ENCODE measurements around the gene EYS.
"Not testable (repeated sequence)": the region's sequence is repeated elsewhere in the genome, so short reads cannot be mapped to it uniquely, and the experiment has no call there.

EYS gene

DNA sequence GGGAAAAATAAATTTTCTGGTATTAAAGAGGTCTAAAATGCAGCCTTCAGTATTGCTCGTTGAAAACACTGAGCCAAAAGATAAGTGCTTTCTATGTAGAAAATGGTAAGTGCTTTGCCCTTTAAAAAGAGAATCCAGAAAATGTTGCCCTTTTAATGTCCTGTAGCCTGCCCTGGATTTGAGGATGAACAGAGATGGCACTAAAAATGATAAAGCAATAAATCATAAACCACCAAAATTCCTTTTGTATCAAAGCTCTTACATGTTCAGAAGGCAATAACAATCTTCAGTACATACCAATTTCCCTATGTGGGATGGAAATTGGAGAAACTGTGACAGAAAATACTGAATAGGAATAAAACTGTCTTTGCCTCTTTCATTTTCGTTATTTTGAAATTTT, 1665.7 kb downstream of the EYS start:
- DNase-seq (ENCODE audit: low read depth): no peak

DNA sequence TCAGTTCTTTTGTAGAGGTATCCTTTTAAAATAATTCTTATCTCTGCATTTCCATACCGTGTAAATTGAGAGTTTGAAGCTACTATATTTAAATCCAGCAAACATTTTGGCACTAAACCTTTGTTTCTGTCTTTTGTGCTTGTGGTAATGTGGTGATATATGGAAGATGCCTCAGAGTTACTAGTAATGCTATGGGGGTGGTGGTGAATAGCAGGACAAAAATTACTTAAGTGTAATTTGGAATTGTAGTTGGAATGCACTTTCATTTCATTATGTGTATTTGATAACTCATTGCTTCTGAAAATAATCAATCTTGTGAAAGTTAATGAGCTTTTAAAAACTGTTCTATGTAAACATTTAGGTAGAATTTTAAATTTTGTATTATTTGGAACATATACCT, 1666.9 kb downstream of the EYS start:
- DNase-seq (ENCODE audit: low read depth): no peak

DNA sequence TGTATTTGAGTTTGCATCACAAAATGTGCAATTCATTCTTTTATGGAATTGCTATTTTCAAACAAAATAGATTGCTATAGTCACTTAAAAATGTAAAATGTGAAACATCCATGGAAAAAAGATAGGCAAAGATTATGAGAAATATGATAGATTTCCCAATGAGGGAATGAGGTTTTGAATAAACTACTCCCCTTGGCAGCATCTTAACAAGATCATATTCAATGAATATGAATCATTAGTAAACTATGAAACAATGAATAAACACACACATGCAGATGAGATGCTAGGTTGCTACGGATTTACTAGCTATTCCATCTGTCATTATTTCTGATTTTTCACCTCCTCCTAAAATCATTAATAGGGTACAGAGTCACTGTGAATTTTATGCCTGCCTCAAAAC, 1669.6 kb downstream of the EYS start:
- DNase-seq (ENCODE audit: low read depth): no peak

DNA sequence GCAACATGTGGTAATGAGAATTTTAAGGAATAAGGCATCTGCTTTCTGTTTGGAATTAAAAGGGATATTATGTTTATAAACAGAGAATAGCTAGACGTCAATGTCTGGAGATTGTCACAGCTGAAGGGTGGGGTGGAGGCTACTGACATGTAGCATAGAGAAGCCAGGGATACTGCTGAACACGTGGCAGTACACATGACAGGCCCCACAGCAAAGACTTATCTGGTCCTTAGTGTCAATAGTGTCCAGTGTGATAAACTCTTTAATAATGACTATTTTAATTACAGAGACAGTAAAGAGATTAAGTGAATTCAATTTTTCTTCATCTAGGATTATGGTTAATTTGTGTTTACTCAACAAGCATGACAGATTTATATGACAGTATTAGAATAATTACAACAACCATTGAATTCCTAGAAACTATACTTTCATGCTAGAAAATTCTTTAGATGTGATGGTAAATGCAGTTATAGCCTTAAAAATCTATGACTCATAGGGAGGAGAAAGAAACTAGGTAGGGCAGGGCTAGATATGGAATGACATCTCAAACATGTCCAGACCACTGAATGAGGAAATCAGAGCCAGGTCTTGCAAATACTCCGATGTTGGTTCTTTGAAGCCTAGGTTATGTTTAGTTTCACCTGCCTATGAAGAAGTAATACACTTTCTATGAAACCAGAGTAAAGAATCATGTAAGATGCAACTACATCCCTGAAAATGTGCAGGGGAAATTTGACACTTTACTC, 1671.9 kb downstream of the EYS start:
- DNase-seq (ENCODE audit: low read depth): peak; percentile 5

DNA sequence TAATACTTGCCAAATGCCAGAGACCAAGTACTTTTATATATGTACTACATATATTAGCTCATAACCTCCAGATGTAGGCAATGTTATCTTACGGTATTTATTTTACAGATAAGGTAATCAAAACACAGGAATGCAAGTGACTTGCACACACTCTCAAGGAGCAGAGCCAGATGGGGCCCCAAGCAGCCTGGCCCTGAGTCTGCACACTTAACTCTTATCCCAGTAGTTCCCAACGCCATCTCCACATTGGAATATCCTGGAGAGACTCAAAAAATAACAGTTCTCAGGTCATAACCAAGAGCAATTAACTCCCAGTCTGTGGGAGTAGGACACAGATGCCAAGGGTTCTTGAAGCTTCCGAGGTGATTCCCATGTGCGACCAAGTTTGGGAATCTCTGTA, 1672.7 kb downstream of the EYS start:
- no peak for DNase-seq (ENCODE audit: low read depth)

DNA sequence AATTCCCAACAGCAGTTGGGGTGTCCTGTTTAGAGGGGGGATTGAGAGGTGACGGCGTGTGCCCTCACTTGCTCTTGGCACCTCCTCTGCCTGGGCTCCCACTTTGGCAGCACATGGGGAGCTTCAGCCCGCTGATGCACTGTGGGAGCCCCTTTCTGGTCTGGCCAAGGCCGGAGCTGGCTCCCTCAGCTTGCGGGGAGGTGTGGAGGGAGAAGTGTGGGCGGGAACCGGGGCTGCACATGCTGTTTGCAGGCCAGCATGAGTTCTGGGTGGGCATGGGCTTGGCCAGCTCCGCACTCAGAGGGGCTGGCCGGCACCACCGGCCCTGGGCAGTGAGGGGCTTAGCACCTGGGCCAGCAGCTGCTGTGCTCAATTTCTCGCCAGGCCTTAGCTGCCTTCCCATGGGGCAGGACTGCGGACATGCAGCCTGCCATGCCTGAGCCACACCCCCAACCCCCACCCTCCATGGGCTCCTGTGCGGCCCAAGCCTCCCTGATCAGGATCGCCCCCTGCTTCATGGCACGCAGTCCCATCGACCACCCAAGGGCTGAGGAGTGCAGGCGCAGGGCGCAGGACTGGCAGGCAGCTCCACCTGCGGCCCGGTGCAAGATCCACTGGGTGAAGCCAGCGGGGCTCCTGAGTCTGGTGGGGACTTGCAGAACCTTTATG, 1675.9 kb downstream of the EYS start:
- DNase-seq (ENCODE audit: low read depth): not testable (repeated sequence)

DNA sequence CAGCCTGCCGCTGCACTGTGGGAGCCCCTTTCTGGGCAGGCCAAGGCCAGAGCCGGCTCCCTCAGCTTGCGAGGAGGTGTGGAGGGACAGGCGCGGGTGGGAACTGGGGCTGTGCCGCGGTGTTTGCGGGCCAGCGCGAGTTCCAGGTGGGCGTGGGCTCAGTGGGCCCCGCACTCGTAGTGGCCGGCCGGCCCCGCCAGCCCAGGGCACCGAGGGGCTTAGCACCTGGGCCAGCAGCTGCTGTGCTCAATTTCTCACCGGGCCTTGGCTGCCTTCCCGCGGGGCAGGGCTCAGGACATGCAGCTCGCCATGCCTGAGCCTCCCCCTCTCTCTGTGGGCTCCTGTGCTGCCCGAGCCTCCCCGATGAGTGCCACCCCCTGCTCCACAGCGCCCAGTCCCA, 1683.3 kb downstream of the EYS start:
- no peak for DNase-seq (ENCODE audit: low read depth)

DNA sequence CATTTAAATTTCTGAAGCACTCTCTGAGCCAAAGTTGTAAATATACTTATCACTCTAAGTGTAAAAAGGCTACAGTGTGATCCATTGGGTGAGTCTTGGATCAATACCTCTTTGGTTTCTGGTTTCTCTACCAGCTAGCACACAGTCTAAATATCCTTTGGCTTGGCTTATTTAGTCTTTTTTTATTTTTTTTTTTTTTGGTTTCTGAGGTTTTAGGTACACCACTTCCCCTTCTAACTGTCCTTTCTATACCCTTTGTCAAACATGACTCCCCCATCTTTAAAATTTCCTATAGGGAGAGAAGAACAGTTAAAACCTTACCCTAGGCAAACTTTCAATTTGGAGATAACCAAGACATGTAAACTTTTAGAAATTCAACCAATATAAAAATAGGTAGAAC, 1692.4 kb downstream of the EYS start:
- DNase-seq (ENCODE audit: low read depth): no peak

DNA sequence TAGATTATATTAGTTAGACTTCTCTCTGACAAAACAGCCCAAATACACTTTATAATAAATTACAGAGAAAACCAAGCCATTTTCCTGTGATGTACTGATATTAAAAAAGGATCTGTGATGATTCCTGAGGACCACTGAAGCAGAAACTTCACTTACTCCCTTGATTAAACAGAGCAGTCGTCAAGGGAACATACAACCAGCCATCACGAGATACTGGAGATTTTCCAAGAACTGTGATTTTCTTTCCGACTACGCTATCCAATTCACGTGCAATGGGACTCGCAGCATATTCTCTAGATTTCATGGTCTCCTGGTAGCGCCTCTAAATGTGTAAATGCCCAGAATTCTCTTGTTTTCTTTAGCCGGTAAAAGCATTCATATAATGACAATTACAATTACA, 1694.0 kb downstream of the EYS start:
- peak; percentile 1 for DNase-seq (ENCODE audit: low read depth)

DNA sequence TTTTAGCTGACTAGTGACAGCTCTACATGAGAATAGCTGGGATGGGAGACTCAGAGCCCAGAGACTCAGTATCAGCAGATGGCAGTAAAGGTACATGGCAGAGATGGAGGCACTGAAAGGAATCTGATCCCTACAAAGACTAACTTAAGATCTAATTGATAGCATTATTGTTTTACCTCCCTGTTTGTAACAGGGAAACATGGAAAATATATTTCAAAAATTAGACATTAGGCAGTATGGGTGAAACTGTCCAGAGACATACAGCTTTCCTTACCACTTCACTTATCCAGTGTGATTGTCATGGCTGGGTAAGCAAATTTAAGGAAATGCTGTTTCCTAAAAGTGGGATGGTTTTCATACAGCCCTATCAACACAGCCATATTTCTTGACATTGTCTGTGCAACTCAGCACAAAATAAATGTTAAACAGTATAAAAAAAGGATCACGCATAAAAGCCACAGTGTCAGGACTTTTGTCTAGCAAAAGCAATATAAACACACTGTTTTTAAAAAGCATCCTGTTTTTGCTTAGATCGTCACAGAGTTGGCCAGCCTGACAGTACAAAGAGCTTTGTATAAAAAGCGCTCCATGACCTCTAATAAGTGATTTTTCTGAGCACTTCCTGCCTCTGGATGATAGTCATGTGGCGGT, 1694.5 kb downstream of the EYS start:
- peak; percentile 44 for DNase-seq (ENCODE audit: low read depth)

DNA sequence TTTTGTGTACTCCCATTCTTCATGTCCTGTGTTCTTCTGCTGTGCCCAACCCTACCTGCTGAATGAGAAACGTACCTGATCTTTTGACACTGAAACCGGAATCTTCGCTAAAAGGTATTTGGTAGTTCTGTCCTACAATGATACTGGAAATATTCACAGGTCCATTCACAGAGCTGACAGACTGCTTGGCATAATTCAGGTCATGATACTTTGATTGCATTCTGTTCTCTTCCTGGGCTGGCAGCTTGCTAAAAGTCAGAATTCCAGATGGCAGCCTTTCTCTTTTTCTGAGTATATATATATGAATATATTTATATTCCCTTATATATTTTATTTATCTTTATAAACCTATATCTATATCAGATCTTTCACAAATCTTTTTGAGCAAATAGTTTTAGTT, 1696.4 kb downstream of the EYS start:
- no peak for DNase-seq (ENCODE audit: low read depth)

DNA sequence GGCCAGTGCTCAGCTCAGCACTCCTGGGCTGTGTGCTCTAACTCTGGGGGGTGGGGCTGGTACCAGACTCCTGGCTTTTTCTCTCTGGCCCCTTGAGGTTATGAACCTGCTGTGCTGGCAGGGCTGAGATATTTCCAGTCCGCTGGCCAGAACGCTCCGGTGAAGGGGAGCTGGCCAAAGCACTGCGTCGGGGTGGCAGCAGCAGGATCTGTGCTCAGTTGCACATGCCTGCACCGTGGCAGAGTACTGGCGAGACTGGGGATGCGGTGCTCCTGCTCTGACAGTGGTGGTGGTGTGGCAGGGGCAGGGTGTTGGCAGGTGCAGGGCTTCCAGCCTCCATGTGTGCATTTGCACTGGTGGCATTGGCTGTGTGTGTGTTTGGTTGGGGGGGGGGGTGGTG, 1697.0 kb downstream of the EYS start:
- DNase-seq (ENCODE audit: low read depth): no peak

DNA sequence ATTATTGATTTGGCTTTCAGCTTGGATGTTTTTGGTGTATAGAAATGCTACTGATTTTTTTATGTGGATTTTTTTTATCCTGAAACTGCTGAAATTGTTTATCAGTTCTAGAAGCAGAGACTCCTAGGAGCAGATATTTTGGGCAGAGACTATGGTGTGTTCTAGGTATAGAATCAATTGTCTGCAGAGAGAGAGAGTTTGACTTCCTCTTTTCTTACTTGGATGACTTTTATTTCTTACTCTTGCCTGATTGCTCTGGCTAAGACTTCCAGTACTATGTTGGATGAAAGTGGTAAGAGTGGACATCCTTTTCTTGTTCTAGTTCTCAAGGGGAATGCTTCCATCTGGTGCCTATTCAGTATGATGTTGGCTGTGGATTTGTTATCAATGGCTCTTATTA, 1700.8 kb downstream of the EYS start:
- no peak for DNase-seq (ENCODE audit: low read depth)

DNA sequence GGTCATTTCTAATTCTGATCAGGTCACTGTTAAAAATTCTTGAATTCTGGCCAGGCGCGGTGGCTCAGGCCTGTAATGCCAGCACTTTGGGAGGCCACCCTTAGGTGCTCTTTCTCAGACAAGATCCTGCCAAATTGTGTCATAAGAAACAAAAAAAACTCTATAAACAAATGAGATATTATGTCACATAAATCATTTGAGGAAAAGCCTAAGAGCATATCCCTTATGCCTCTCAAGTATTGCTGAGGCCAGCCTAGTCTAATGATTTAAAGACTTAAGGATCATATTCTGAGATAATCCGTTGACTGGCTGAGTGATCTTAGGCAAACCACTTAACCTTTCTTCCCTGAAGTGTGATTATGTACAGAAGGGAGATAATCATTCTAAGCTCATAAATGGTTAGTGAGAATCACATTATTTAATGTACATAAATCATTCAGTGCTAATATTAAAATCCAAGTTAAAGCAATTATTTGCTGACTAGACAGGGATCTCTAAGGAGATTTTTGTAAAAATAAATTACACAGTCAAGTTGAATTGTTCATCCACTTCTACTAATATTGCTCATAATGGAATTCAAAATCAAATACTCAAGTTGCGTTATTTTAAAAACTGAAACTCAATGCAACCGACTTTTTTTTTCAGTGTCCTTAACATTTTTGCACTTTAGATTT, 1706.1 kb downstream of the EYS start:
- no peak for DNase-seq (ENCODE audit: low read depth)

DNA sequence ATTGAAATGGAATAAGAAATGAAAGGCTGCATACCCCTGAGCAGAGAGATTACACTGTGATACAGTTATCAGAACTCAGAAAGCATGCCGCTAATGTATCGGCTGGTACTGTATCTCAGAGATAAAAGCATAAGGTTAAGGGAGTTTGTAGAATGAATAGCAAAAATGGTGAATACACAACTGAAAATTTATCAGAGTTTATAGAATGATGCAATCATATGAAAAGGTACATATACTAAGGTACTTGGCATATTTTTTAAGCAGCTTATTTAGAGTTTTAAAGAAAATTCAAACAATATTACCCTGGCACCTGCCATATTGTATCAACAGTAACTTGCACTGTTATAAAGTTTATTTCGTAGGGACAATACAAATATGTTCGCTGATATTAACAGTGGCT, 1707.4 kb downstream of the EYS start:
- no peak for DNase-seq (ENCODE audit: low read depth)

DNA sequence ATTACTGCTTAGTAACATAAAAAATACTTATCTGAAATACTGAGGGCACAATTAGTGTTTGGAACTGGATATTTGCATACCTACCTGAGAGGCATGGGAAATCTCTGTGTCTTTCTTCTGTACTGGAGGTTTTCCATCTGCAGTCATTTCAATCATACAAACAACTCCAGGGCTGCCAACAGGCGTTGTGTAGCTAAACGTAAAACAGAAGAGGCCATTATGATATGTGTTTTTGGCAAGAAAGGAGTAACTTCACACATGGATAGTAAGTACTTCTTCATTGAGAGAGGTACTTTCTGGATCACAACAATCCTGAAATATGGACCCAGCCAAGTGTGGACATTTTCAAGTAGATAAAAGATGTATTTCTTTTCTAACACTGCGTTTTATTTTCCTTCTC, 1708.0 kb downstream of the EYS start:
- no peak for DNase-seq (ENCODE audit: low read depth)

DNA sequence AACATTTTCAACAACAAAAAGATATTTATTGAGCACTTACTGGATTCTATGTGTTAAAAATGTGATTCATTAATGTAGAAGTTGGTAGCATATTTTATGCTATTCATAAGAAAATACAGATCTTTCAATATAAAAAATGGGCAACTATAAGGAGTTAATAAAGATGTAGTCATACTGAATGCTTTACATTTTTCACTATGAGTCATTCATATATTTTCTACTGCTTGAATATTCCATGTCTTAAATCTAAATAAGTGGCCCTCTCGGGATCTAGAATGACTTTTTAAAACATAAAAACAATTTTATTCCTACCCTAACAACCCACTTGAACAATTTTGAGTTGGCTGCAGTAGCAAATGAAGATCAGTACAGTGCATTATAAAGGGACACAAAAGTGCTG, 1709.3 kb downstream of the EYS start:
- no peak for DNase-seq (ENCODE audit: low read depth)

DNA sequence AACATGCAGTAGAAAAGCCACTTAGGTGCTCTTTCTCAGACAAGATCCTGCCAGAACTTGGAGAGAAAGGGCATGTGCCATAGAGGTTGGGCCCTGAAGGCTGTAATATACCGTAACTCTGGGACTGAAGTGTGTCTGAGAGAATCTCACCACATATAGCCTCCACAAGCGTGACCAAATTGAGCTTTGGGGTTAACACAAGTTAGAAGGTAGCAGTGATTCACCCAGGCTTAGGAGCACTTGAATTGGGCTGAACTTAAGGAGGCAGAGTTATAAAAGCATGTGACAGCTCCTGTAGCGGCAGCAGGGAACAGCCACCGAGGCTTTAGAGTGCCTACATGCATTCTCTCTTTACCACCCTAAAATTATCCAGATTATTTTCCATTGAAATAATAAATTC, 1709.8 kb downstream of the EYS start:
- no peak for DNase-seq (ENCODE audit: low read depth)

DNA sequence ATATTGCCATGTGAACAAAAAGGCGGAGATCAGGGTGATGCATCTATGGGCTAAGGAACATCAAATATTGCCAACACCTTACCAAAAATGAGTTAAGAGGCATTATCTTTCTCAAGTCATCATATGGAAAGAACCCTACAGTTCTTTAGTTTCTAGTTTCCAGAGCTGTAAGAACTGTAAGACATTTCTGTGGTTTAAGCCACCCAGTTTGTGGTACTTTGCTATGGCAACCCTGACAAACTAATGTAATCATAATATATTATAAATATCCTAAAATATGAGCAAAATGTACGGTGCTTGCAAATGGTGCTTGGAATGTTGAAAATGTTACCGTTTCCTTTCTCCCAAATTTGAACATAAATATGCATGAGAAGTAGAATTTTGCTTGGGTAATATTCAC, 1721.8 kb downstream of the EYS start:
- DNase-seq (ENCODE audit: low read depth): no peak

DNA sequence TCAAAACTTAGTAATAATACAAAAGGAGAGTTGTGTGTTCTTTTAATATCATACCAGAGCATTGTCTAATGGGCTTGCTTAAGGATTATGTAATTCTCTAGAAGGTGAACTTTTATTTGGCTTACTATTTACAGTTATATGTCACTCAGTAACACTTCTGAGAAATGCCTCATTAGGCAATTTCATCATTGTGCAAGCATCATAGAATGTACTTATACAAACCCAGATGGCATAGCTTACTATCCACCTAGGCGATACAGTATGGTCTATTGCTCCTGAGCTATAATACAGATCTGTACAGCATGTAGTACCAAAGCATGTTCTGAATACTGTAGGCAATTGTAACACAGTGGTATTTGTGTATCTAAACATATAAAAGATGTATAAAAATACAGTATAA, 1731.3 kb downstream of the EYS start:
- peak; percentile 2 for DNase-seq (ENCODE audit: low read depth)

DNA sequence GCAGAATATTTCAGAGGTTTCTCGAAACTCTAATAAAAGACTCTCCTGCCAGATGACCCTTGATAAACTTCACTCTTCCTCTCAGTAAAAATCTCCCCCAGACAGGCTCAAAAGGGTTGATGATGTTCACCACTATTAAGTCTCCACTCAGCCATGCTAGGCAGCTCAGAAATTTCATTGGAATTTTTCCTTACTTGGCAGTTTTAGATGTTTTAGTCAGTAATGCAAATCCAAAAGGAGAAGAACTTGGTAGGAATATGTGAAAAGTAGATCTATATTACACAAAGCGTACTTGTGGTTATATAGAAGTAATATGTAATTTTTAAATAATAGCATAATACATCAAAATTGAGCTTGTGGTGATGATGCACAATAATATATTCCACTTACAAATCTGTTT, 1738.4 kb downstream of the EYS start:
- no peak for DNase-seq (ENCODE audit: low read depth)

DNA sequence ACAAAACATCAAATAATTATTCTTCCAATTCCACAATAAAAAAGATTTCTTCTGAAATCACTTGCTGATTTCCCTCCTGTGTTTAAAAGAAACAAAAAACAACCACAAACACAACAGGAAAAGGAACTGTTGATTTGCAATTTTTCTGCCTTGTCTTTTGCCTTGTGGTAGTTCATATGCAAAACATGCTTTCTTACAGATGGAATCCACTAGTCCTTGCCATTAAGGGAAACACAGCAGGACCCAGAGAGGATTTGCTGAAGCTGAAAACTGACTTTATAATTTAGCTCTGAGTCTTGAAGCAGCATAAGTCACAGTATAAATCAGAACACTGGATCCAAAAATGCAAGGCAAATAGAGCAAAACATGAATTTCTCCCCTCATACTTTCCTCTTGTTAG, 1742.7 kb downstream of the EYS start:
- DNase-seq (ENCODE audit: low read depth): no peak

DNA sequence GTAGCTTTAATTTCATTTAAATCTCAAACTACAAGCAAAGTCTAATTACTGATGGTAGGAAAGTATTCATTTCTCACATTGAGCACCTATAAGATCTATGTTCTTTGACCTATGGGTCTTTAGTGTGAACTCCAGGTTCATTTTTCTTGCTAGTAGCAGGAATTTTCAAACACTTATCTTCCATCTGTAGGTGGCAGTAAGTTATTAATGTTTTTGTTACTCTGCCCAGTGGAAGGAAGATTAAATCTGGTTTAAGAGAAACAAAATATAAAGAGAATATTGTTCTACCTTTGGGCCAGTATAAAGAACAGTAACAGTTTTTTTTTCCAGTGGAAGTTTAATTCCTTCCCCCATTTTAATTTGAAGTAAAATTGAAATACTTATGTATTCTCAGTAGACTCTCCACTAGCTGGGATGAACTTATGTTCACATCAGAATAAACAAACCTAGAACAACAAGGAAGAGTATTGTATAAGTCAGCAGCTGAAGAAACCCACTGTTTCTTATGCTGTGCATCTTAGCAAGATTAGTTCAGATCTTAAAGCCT, 1743.2 kb downstream of the EYS start:
- DNase-seq (ENCODE audit: low read depth): no peak
